Left ventricle myocardium inferior (tissue), 1 donor: Measurements from ENCODE around the gene LPCAT2. TPM values are rescaled to one million over a fixed set of nuclear protein-coding genes. Genes with fewer than 3 reads are reported as not detected.

ENCODE experiments used
- DNase-seq: peaks from one replicate; pipeline ENCODE4 v3.0.0-alpha.2; 2020
- H3K27ac ChIP-seq: fragments of 200-600 bp; replicated peaks from 2 replicates; pipeline ENCODE4 v1.8.0; 2021
- H3K27me3 ChIP-seq: fragments of 200-600 bp; 2 replicates; pipeline ENCODE4 v1.8.0; 2021; ENCODE audit warnings: low read depth
- H3K36me3 ChIP-seq: fragments of 200-600 bp; 2 replicates; pipeline ENCODE4 v1.8.0; 2021
- H3K4me1 ChIP-seq: fragments of 200-600 bp; 2 replicates; pipeline ENCODE4 v1.8.0; 2021
- H3K4me3 ChIP-seq: fragments of 200-600 bp; 2 replicates; pipeline ENCODE4 v1.8.0; 2021; ENCODE audit warnings: mild to moderate bottlenecking, moderate library complexity
- H3K9me3 ChIP-seq: fragments of 200-600 bp; replicated peaks from 2 replicates; pipeline ENCODE4 v1.8.0; 2021
- CTCF ChIP-seq: fragments of 200-600 bp; IDR thresholded peaks from 2 replicates; pipeline ENCODE4 v1.8.0; 2021; ENCODE audit warnings: antibody characterized with exemption, mild to moderate bottlenecking, borderline replicate concordance
- intact Hi-C: fragments of 100-400 bp; cut with micrococcal nuclease; formaldehyde crosslinking; loops from one replicate; pipeline ENCODE4 v1.11.0; 2022
- total RNA-seq: library from RNA; stranded (reverse); fragmentation: NEBNext Ultra II Directional; extraction: Animal tissue kit (Norgen Biotek cat#: 25700); gene quantifications from one replicate; pipeline ENCODE4 v1.2.1, GENCODE V29; 2021
- donor health status: DM: no; HTN: yes; CAD: no; lungs with severe emphysema.

Gene LPCAT2
- total RNA-seq, 1 donor from 2014 or later: 6.9 TPM

DNA sequence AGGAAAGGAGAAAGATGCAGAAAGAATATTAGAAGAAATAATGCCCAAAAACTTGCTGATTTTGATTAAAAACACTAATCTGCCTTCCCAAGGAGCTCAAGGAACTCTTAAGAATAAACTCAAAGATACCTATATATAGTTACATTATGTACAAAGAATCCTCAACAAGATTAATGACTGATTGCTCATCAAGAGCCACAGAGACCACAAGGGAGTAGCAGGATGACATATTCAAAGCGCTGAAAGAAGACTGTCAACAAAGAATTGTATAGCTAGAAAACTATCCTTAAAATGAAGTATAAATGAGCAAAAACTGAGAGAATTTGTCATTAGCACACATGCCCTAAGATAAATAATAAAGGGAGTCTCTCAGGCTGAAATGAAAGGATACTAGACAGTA is 6.2 kb downstream of the LPCAT2 start:
- no peaks in the 10 kb centered on the region for H3K4me1 ChIP-seq
- TF ChIP-seq CTCF: no peak
- DNase-seq: no peak
- intact Hi-C loops: no loop called here
- H3K27ac ChIP-seq: no peak overlapping the region
- H3K9me3 ChIP-seq: peaks cover 33% of the 10 kb centered on the region
- no peak overlapping the region for H3K4me3 ChIP-seq
- no peaks in the 10 kb centered on the region for H3K27me3 ChIP-seq
- peaks cover 5% of the 10 kb centered on the region for H3K36me3 ChIP-seq

- TF ChIP-seq CTCF: no peak
- H3K4me3 ChIP-seq: no peak overlapping the region
- no peak for DNase-seq
- no peaks in the 10 kb centered on the region for H3K36me3 ChIP-seq
- no peak overlapping the region for H3K27ac ChIP-seq
- no peaks in the 10 kb centered on the region for H3K4me1 ChIP-seq
- H3K9me3 ChIP-seq: peaks cover 36% of the 10 kb centered on the region
- intact Hi-C loops: no loop called here
- H3K27me3 ChIP-seq: no peaks in the 10 kb centered on the region
These were observed 12.9 kb downstream of the LPCAT2 start for GRCh38 chr16:55521792-55522191.

DNA sequence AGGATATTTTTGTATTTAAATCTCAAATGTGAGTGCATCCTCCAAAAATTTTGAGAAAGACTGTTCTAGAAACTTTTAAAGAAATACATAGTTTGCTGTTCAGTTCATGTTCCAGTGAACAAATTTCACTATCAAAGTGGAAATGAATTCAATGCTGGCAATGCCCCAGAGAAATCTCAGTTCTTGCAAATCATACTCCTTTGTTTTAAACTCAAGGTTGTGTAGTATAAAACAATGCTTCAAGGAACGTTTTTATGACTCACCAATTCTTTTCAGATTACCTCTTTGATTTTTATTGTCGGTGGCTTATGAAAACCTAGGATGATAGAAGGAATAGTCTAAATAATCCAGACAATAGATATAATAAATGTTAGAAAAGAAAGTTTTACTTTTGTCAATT is 17.6 kb downstream of the LPCAT2 start:
- H3K27ac ChIP-seq: peak overlapping the region; percentile 47
- peaks cover 9% of the 10 kb centered on the region for H3K4me1 ChIP-seq
- peaks cover 4% of the 10 kb centered on the region for H3K36me3 ChIP-seq
- intact Hi-C loops: no loop called here
- peaks cover 12% of the 10 kb centered on the region for H3K9me3 ChIP-seq
- no peak overlapping the region for H3K4me3 ChIP-seq
- TF ChIP-seq CTCF: no peak
- no peaks in the 10 kb centered on the region for H3K27me3 ChIP-seq
- DNase-seq: no peak

GRCh38 chr16:55527885-55528284 is 19.0 kb downstream of the LPCAT2 start:
- Histone ChIP-seq H3K4me1 (peaks cover 9% of the 10 kb centered on the region), H3K27me3 (no peaks in the 10 kb centered on the region), H3K36me3 (peaks cover 4% of the 10 kb centered on the region), H3K9me3 (no peaks in the 10 kb centered on the region), H3K27ac (peak overlapping the region; percentile 64), H3K4me3 (no peak overlapping the region)
- intact Hi-C loops: no loop called here
- TF ChIP-seq CTCF: no peak
- DNase-seq: no peak

GRCh38 chr16:55529018-55529417 is 20.1 kb downstream of the LPCAT2 start:
- Histone ChIP-seq H3K27ac (peak overlapping the region; percentile 64), H3K27me3 (no peaks in the 10 kb centered on the region), H3K4me3 (no peak overlapping the region), H3K36me3 (peaks cover 4% of the 10 kb centered on the region), H3K4me1 (peaks cover 9% of the 10 kb centered on the region), H3K9me3 (no peaks in the 10 kb centered on the region)
- intact Hi-C loops: no loop called here
- no peak for TF ChIP-seq CTCF
- DNase-seq: no peak

- Histone ChIP-seq H3K27ac (no peak overlapping the region), H3K4me3 (no peak overlapping the region), H3K27me3 (no peaks in the 10 kb centered on the region), H3K36me3 (peaks cover 4% of the 10 kb centered on the region), H3K9me3 (no peaks in the 10 kb centered on the region), H3K4me1 (peaks cover 9% of the 10 kb centered on the region)
- TF ChIP-seq CTCF: no peak
- no peak for DNase-seq
- intact Hi-C loops: no loop called here
These were observed 21.5 kb downstream of the LPCAT2 start for GRCh38 chr16:55530316-55530856.
